ENCODE measurements around the gene TENM3. TPM values are rescaled to one million over a fixed set of nuclear protein-coding genes. Genes with fewer than 3 reads are reported as not detected.
A peak's percentile ranks its signal among the peaks of the same experiment; 100 is the strongest.
"Not testable (repeated sequence)": the region's sequence is repeated elsewhere in the genome, so short reads cannot be mapped to it uniquely, and the experiment has no call there.

TENM3 gene
- 50.5 TPM for polyA plus RNA-seq (2013, experiment 1 of 2; ENCODE audit: insufficient read length)
- 47.8 TPM for polyA plus RNA-seq (2013, experiment 2 of 2; ENCODE audit: insufficient read length)

DNA sequence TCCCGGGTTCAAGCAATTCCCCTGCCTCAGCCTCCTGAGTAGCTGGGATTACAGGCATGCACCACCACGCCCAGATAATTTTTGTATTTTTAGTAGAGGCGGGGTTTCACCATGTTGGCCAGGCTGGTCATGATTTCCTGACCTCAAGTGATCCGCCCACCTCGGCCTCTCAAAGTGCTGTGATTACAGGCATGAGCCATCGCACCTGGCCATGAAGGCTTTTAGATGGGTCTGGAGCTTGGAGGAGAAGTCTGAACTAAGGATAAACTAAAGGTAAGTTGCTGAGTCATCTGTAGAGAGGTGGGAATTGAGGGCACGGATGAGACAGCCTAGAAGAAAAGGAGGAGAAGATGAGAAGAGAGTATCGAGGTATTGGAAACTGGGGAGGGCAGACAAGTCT is at the start of gene TENM3:
TENM3 (plus strand) TSS at position 199 of the 400 bp plus-strand sequence. CDS start 80,619 bp downstream, outside the sequence.
- not testable (repeated sequence) for DNase-seq

DNA sequence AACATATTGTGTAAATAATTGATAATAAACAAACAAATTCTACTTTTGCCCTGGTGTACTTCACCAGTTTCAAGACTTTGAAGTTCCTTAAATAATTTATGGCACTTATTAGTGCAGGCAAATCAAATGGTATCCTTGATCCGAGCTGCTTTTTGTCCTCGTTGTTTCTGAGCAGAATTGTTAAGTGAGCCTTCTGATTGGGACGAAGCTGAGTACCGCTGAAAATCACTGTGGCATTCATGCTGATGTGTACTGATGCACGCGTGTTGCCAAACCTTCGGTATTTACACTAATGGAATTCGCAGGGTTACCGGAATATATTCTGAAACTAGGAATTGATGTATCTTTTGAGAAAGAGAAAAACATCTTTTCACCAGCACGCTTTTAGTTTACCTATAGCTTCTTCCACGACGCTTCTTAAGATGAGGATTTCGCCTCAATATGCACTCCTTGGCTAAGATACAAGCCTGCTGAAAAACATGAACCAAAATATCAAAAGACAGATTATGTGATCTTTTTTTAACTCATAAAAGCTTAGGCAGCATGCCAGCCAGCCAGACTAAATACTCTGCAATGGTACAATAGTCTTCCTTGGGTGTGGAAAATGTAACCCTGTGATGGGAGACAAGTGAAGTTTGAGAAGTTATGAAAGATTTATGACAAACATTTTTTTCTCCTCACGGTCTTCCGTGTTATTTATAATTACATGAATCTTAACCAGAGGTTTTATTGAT is 48.9 kb upstream of the TENM3 start:
- DNase-seq, result no peak

DNA sequence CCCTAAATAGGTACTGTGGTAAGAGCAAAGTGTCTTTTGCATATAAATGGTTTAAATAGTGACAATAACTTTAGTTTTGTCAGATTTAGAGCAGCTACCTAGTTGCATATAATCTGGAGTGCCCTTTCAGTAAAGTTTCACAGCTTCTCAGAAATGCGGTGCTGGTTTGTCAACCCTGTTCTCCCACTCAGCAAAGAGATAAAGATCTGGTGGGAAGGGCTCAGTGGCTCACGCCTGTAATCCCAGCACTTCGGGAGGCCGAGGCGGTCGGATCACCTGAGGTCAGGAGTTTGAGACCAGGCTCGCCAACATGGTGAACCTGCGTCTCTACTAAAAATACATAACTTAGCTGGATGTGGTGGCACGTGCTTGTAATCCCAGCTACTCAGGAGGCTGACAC is 45.6 kb upstream of the TENM3 start:
- no peak for DNase-seq

DNA sequence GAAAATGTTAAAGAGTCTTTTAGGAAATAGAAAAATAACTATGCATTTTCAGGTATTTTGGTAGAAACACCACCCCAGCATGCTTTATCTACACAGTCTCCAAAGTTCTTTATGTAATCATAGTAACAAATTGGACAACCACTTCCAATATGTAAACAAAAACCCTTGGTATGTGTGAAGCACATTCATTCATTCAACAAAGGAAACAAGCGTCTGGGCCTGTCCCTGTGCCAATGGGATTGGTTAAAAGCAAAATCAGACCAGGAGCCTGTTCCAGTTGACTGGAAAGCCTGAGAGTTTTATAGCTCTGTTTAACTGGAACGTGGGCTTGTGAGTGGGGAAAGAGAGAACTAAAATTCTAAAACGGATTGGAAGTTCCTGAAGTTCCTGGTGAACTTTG is 41.3 kb upstream of the TENM3 start:
- DNase-seq, result no peak

DNA sequence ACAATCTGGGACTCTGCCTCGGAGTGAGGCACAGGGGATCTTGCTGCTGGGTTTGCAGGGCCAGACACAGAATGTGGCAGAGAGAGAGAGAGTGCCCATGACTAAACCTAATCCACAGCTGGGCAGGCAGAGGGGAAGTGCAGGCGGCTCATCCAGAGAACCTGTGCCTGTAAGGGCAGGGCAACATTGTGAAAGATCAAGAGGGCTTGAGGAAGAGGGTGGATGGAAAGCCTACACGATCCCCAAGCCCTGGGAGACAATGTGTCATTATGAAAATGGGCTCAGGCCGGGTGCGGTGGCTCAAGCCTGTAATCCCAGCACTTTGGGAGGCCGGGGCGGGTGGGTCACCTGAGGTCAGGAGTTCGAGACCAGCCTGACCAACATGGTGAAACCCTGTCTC is 40.6 kb upstream of the TENM3 start:
- no peak for DNase-seq

DNA sequence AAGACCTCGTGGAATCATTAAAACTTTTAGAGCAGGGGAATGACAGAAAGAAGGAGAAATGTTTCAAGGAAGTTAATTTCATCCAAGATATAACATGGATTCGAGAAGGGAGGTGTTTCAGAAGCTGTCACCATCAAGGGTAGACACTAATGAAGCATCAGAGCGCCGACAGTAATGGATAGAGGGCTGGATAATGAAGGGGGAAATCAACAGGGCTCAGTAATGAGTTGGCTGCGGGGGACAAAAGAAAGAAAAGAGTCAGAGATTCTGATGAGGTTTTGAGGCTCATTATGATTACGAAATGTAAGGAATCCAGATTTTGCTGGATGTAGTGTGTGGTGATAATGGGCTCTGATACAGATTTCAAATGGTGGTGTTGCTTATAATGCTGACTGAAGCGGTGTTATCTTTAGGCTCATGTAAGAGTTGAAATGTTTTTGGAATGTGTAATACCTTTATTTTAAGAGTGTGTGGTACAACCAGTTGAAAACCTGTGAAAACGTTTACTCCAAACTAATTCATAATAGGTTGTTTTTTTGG is 39.3 kb upstream of the TENM3 start:
- peak; percentile 25 for DNase-seq

DNA sequence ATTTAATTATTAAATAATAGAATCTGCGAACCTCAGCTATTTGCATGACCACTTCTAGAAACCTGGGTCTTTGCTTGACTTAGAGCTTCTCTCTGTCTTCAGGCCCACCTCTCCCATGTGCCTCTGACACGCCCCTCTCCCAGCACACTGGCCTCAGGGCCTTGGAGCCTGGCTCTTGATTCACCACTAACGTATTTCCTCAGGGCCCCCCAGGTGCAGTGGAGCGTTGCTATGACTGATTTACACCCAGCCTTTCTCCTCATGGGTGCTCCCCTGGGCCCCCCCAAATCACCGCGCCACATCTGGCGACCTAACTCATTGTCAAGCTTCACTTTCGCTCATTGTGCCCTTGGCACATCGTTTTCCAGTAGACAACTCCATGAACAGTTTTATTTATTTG is 37.9 kb upstream of the TENM3 start:
- no peak for DNase-seq

DNA sequence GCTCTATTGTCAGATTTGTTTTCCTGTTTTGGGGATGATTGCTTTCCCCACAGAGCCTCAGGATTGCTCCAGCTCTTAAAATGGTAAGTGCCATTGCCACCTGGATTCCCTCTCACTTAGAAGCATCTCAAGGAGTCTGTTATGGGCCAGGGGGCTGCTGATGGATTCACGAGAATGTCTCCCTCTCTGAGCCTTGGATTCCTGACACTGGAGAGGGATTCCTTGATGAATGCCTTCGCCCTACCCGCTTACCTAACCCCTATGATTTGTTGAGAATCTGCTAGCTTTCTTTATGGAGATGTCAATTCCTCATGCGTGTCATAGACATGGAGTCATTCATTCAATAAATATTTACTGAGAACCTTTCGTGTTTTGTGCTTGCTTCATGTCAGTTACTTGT is 36.9 kb upstream of the TENM3 start:
- DNase-seq, result no peak

DNA sequence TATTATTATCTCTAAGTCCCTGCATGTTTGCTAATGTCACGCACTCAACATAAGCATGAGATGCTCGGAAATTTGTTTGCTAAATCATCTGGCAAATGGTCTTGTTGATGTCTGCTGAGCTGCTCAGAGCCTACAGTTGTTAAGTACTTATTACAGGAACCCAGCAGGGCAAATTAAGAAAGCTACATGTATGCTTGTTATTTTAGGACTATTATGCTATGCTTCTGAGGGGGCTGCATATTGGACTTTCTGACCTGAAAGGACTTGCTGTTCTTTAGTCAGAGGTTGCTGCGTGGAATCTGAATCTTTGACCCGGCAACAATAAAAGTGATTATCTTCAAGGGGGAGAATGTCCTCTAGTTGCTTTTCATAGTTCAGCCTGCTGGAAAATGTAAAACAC is 36.3 kb upstream of the TENM3 start:
- DNase-seq, result no peak

DNA sequence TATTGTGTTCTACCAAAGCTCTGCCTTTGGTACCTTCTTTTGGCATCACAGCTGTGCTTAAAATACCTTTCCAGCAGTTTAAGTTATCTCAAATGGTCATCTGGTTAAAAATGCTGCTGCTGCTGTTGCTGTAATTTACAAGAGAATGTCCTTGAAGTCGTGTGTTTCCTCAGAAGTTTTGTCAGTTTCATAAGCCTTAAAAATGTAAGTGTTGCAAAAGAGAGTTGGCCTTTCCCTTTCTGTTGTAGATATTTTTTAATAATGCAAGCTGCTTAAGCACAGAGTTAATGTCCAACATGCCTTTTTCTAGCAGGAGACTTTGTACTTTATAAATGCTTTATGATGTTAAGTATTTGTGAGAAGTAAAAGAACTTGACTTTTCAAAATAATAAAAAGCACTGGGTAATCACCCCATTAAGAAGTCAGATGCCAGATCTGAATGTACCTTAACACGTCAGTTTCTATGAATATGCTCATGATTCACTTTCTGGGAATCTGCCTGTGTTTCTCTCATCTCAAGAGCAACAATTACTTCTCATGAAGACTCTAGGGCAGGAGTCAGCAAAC is 35.3 kb upstream of the TENM3 start:
- DNase-seq, result peak; percentile 88

DNA sequence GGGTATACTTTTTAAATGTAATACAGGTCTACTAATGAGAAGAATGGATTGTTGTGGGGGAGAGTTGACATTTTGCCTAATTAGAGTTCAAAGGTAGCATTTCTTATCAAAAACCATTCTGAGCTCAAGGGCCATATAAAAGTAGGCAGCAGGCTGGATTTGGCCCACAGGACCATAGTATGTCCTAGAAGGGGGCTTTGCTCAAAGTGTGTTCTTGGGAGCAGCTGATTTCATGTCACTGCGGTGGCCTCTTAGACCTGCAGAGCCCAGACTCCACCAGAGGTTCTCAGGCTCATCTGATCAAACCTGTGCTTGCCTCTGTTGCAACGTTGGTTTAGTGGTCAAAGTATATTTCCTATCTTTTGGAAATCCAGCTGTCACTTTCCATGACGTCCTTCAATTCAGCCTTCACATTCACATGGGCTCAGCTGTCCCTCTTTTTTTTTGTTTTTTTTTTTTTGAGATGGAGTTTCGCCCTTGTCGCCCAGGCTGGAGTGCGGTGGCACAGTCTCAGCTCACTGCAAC is 34.6 kb upstream of the TENM3 start:
- no peak for DNase-seq

DNA sequence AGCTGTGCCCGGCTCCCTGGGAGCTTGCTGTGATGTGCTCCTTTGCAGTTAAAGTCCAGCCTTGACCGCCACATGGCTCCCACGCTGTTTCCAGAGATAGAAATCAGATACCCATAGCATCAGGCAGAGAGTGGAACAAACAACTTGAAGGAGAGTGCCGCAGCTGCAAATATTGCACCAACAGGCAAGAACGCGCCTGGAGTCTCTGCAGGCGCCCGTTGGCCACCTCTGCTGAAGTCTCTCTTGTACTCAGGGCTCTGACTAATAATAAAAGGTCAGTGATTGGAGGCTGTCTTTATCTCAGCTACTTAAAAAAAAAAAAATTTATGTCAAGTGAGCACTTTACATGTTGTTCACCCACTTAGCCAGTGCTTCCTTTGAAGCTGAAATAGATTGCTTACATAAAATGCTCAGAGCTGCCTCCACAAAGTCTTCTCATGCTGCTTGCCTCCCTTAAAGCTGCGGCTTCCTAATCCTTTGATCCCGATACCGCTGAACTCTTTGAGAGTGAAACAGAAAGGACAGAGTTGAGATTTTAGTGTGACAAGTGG is 30.9 kb upstream of the TENM3 start:
- peak; percentile 58 for DNase-seq

DNA sequence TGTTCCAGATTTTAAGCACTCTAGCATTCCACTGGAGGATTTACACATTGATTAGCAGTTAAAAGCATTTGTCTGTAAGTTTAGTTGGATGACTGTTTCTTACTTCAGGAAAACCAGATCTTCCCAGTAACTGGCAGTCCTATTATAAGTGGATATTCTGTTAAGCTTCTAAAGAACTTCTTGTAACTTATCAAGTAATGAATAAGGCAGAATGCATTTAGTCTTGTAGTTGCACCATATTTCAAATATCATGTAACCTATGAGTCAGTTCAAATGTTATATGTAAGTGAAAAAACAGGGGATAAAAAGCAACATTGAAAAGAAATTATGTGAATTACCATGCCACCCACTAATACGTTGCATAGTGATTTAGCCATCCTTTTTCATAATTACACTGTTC is 30.2 kb upstream of the TENM3 start:
- peak; percentile 63 for DNase-seq

DNA sequence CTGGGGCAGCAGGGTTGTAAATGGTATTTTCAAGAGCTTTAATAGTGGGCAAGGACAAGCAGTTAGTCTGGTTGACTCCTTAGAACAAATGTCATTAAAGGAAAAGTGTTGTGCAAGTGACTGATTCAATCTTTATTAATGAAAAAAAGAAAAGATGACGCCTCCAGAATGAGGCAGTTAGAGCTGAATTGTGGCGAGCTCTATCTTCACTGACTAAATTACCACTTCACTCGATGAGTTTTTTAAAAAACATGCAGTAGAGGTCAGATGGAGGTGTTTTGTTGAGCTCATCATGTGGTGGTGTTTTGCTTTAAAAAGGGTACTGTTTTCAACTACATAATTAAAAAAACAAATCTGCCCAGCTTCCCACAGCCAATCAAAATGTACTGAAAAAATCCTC is 28.1 kb upstream of the TENM3 start:
- no peak for DNase-seq

DNA sequence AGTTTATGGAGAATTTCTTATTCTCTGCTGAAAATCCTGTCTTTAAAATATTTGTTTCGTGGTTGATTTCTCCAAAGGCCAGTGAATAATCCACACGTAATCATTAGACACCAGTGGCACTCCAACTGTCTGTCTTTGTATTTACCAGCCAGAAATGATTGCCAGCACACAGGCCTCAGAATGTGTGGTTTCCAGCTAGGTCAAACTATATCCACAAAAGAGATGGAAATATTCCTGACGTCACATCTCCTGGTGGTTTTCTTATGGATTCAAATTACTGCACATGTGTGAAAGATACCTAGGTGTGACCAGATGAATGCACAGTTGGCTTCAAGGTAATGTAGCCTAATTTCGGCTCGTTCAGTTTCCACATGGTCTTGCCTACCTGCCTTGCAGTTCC is 27.2 kb upstream of the TENM3 start:
- no peak for DNase-seq

DNA sequence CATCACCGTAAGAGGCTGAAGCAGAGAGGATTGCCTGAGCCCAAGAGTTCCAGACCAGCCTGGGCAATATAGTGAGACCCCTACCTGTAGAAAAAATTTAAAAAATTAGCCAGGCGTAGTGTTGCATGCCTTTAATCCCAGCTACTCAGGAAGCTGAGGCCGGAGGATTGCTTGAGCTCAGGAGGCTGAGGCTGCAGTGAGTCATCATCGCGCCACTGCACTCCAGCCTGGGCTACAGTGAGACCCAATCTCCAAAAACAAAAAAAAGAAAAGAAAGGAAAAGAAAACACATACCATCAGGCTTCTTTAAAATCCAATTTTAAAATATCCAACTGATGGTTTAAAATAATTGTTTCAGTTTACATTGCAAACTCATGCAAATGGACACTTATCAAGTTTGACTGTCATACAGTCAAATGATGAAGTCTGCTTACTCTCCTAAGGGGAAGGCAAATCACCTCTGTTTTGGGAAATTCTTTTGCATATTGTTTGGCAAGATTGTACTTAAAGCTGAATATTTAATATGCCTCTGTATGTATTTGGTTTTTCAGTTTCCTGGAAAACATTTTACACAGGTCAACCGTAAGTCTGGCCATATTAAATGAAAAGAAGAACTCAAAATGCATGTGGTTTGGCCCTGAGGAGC is 23.7 kb upstream of the TENM3 start:
- DNase-seq, result peak; percentile 42

DNA sequence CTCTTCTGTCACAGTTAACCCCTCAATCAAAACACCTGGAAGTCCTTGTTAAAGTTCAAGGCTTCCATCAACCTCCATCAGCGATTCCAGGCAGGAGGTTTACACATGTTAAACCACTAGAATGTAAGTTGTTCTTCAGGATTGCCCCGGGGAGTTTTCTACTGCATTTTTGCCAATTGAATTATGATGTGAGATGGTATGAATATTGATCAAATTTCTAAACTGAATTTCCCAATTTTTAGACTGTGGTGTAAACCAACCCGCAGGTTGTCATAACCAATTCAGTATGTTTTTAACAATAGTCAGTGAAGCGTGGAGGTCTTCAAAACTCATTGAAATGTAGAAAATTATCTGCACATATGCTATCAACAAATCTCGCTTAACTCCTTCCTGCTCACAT is 21.2 kb upstream of the TENM3 start:
- DNase-seq, result peak; percentile 50

DNA sequence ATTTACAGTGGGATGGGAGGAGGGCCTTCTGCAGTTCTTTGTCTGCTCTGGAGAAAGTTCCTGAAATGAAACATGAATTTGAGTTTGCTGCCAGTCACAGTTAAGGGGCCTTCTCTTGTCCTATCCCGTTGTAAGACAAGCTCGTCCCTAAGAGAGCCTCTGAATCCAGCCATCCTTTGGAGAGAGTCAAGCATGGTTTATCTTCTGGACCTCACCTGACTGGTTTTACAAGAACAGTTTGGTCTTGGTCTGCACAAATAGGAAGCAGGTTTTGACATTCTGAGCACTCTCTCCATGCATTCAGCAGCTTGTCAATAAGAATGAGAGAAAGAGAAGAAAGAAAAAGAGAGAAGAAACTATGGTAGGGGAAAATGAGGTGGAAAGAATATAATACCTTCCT is 20.4 kb upstream of the TENM3 start:
- DNase-seq, result no peak

DNA sequence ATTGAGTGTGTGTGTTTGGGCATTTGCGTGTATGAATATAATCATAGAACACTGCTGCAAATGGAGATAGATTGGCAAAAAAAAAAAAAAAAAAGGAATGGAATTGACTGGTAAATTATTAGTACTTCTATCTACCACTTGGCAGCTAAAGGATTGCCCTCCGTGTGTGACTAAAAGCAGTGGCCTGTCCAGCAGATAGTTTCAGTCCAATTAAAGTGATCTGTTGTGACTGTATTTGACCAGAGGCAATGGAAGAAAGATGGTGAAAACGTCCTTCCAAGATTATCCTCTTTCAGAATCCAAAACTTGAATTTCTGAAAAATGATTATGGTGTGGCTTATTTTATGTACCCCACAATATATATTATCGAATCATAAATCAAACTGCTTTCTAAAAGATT is 19.5 kb upstream of the TENM3 start:
- DNase-seq, result no peak

DNA sequence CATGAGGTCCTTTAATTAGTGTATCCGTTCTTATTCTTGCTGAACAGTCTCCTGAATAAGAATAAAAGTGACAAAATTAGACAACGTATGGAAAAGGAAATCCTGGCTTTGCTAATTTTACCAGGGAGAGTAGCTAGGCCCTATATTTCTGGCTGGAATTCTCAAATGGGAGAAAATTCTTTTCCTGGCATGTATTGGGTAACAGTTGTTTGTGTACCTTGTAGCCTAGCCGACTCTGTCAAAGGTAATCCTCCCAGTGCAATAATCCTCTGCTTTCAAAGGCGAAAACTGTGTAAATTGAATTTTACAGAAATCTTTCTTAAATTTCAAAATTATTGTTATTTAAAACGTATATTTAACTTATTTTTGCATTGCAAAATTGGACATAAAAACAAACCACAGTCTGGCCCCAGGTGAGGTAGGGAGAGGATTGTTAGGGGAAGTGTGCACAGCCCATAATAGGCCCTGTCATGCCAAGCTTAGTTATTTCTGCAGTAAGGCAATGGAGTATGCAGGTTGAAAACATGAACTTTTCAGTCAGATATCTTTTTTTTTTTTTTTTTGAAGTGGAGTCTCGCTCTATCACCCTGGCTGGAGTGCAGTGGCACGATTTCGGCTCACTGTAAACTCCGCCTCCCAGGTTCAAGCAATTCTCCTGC is 18.9 kb upstream of the TENM3 start:
- DNase-seq, result no peak

DNA sequence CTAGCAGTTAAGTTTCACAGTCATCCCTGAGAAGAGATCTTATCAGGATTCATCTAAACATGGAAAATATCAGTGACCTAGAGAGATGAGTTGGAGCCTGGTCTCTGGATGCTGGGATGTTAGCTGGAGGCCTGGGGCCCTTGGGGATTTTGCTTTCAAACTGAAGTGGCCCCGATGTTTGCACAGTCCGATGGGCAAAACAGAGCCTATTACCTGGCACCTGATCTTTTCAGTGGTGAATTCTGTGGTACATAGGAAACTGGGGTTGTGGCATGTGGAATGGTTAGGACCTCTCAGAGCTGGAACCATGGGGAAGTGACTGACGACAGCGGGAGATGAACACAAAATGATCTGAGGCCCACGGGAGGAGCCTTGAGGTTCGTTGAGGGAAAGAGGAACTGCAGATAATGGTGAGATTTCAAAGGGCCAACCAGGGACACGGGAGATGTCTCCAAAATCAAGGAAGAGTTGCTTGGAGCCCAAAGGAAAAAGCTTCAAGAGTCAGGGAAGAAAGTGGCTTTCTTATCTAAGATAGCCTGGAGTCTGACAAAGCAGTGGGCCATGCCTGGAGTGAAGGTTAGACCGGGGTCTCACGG is 17.8 kb upstream of the TENM3 start:
- DNase-seq, result no peak

DNA sequence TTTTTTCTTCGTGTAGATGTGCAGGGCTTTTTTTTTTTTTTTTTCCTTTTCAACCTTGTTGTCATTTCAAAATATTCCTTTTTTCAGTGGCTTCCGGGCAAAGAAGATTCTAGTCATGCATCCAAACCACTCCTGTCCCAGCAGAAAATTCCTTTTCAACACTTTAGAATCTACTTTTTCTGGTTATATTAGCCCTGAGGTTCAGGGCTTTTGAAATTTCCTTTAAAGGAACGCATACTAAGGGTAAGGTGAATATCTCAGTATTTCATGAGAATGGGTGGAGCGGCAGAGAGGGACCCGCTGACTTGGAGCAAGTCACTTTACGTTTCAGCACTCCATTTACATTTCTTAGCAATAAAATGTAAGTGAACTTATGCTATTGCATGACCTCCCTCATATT is 15.6 kb upstream of the TENM3 start:
- no peak for DNase-seq
